A549 treated with ZK216348 at 1 μM for 4 hours (cell line): ENCODE results near the gene CRISPLD2. TPM values are rescaled to one million over a fixed set of nuclear protein-coding genes. Genes with fewer than 3 reads are reported as not detected.

Experiments used
- total RNA-seq: library from RNA; stranded (reverse); fragments of 200-300 nt; extraction: Qiagen RNA extraction; gene quantifications from 5 replicates; pipeline ENCODE4 v1.2.3, GENCODE V29; 2022; ENCODE audit warnings: low read depth

CRISPLD2 gene, protein sequence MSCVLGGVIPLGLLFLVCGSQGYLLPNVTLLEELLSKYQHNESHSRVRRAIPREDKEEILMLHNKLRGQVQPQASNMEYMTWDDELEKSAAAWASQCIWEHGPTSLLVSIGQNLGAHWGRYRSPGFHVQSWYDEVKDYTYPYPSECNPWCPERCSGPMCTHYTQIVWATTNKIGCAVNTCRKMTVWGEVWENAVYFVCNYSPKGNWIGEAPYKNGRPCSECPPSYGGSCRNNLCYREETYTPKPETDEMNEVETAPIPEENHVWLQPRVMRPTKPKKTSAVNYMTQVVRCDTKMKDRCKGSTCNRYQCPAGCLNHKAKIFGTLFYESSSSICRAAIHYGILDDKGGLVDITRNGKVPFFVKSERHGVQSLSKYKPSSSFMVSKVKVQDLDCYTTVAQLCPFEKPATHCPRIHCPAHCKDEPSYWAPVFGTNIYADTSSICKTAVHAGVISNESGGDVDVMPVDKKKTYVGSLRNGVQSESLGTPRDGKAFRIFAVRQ
- total RNA-seq = 2.6 to 3.5 TPM (median 3.1 TPM) in 5 replicates

DNA sequence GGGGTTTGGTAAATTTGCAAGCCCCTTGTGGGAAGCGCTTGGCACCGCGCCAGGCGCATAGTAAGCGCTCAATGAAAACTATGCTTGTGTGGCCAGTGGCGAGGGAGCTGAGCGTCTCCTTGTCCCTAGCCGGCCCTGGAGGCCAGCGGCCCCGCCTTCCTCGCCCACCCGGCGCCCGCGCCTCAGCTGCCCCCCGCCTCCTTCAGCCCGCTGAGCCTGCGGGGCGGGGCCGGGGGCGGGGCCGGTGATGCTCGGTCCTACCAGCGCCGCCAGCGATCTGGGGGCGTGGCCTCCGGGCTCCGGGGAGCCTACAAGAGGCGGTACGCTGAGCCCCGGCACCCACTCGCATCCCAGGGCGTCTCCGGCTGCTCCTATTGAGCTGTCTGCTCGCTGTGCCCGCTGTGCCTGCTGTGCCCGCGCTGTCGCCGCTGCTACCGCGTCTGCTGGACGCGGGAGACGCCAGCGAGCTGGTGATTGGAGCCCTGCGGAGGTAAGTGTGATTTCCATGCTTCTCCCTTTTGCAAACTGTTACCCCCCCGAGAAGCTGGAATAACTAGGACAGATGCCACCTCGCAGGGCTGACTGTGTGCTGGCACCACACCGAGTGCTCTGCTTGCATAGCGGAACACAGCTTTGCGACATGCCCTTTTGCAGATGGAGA is at the start of gene CRISPLD2:
Gene CRISPLD2 (plus strand): TSS at position 342 of the 661 bp plus-strand sequence. CDS start 18,511 bp downstream, outside the sequence.

Other genes with a start within 250 kb of the CRISPLD2 start
- 408 to 555 TPM (median 524 TPM) in 5 replicates for gene COTL1, start 201.9 kb upstream of the CRISPLD2 start, total RNA-seq
- 14.7 to 25.3 TPM (median 23.4 TPM) in 5 replicates for gene KLHL36, start 171.5 kb upstream of the CRISPLD2 start, total RNA-seq
- gene USP10, start 120.0 kb upstream of the CRISPLD2 start, total RNA-seq = 71.2 to 80.7 TPM (median 76.7 TPM) in 5 replicates
- 57.4 to 74.5 TPM (median 73.1 TPM) in 5 replicates for gene ZDHHC7, start 191.6 kb downstream of the CRISPLD2 start, total RNA-seq
- gene KIAA0513, start 207.8 kb downstream of the CRISPLD2 start, total RNA-seq = 1.8 to 3.2 TPM (median 2.2 TPM) in 5 replicates